Stimulated activated naive B cell treated with anti-CD40 and anti-IgM and Interleukin-4, amounts not matched to agents 10 μg/mL and 1 μg/mL and 100 μg/mL, for 72 hours (primary cell): ENCODE results near the gene LARP6.
"Not testable (repeated sequence)": the region's sequence is repeated elsewhere in the genome, so short reads cannot be mapped to it uniquely, and the experiment has no call there.

Experiments
- ATAC-seq, 2 donors: fragments of 150-1000 bp; cut with Tn5 transposase; replicated peaks; 2 replicates each; pipeline ENCODE4 v1.10.0; 2021; ENCODE audit warnings: moderate library complexity in 1 of 2
- DNase-seq: peaks from one replicate; pipeline ENCODE4 v3.0.0; 2021
- H3K27ac Mint-ChIP-seq: one replicate; pipeline ENCODE4 v1.8.0; 2022; ENCODE audit warnings: mild to moderate bottlenecking, mixed read lengths
- H3K27me3 Mint-ChIP-seq, 2 donors: one replicate each; pipeline ENCODE4 v1.8.0; 2022; ENCODE audit warnings: mixed read lengths in 2 of 2
- H3K36me3 Mint-ChIP-seq, 2 donors: one replicate each; pipeline ENCODE4 v1.8.0; 2022; ENCODE audit warnings: mixed read lengths in 2 of 2, mild to moderate bottlenecking in 1 of 2
- H3K4me1 Mint-ChIP-seq, 2 donors: one replicate each; pipeline ENCODE4 v1.8.0; 2022; ENCODE audit warnings: mixed read lengths in 2 of 2, mild to moderate bottlenecking in 1 of 2
- H3K4me3 Mint-ChIP-seq, 2 donors: one replicate each; pipeline ENCODE4 v1.8.0; 2022; ENCODE audit warnings: mild to moderate bottlenecking in 2 of 2, mixed read lengths in 2 of 2, moderate library complexity in 1 of 2
- H3K9me3 Mint-ChIP-seq, 2 donors: one replicate each; pipeline ENCODE4 v1.8.0; 2022; ENCODE audit warnings: mixed read lengths in 2 of 2, mild to moderate bottlenecking in 1 of 2

Gene LARP6

GRCh38 chr15:70829371-70830166 lies 24.4 kb downstream of the LARP6 start:
- DNase-seq = no peak
- no peak overlapping the region for H3K4me3 Mint-ChIP-seq
- ATAC-seq = no peak
- no peaks in the 10 kb centered on the region for H3K36me3 Mint-ChIP-seq
- H3K27ac Mint-ChIP-seq = no peak overlapping the region
- no peaks in the 10 kb centered on the region for H3K9me3 Mint-ChIP-seq
- no peaks in the 10 kb centered on the region for H3K4me1 Mint-ChIP-seq
- H3K27me3 Mint-ChIP-seq = peaks cover 12 to 24% of the 10 kb centered on the region in 2 donors

- H3K27me3 Mint-ChIP-seq = peaks cover 12 to 21% of the 10 kb centered on the region in 2 donors
- DNase-seq = no peak
- H3K4me1 Mint-ChIP-seq = no peaks in the 10 kb centered on the region
- no peaks in the 10 kb centered on the region for H3K9me3 Mint-ChIP-seq
- H3K27ac Mint-ChIP-seq = no peak overlapping the region
- no peaks in the 10 kb centered on the region for H3K36me3 Mint-ChIP-seq
- no peak overlapping the region for H3K4me3 Mint-ChIP-seq
- no peak for ATAC-seq
Measured at GRCh38 chr15:70827721-70828120, 26.2 kb downstream of the LARP6 start.

GRCh38 chr15:70826634-70827033 lies 27.3 kb downstream of the LARP6 start:
- Mint-ChIP-seq H3K4me1 (no peaks in the 10 kb centered on the region), H3K36me3 (no peaks in the 10 kb centered on the region), H3K27ac (no peak overlapping the region), H3K9me3 (no peaks in the 10 kb centered on the region), H3K27me3 (peaks cover 12 to 21% of the 10 kb centered on the region in 2 donors), H3K4me3 (no peak overlapping the region)
- ATAC-seq (no peak), DNase-seq (no peak)

GRCh38 chr15:70825841-70826240 lies 28.1 kb downstream of the LARP6 start:
- Mint-ChIP-seq H3K4me3 (no peak overlapping the region), H3K9me3 (peaks cover 0 to 3% of the 10 kb centered on the region in 2 donors), H3K27ac (no peak overlapping the region), H3K4me1 (no peaks in the 10 kb centered on the region), H3K27me3 (peaks cover 12 to 21% of the 10 kb centered on the region in 2 donors), H3K36me3 (no peaks in the 10 kb centered on the region)
- no peak for ATAC-seq
- no peak for DNase-seq

GRCh38 chr15:70823196-70823595 lies 30.8 kb downstream of the LARP6 start:
- no peak for ATAC-seq
- H3K27ac Mint-ChIP-seq = no peak overlapping the region

GRCh38 chr15:70820214-70820613 lies 33.7 kb downstream of the LARP6 start:
- ATAC-seq (no peak), DNase-seq (no peak)
- Mint-ChIP-seq H3K4me1 (no peaks in the 10 kb centered on the region), H3K9me3 (peaks cover 0 to 4% of the 10 kb centered on the region in 2 donors), H3K27me3 (peaks cover 0 to 6% of the 10 kb centered on the region in 2 donors), H3K4me3 (no peak overlapping the region), H3K27ac (no peak overlapping the region), H3K36me3 (no peaks in the 10 kb centered on the region)

More at GRCh38 chr15:70823196-70823595, 30.8 kb downstream of the LARP6 start:
- peaks cover 0 to 4% of the 10 kb centered on the region in 2 donors for H3K9me3 Mint-ChIP-seq
- H3K4me3 Mint-ChIP-seq = no peak overlapping the region
- no peaks in the 10 kb centered on the region for H3K4me1 Mint-ChIP-seq
- H3K27me3 Mint-ChIP-seq = peaks cover 12 to 14% of the 10 kb centered on the region in 2 donors
- no peak for DNase-seq
- no peaks in the 10 kb centered on the region for H3K36me3 Mint-ChIP-seq

- DNase-seq (no peak), ATAC-seq (no peak)
- H3K36me3 Mint-ChIP-seq = no peaks in the 10 kb centered on the region
- H3K9me3 Mint-ChIP-seq = peaks cover 0 to 4% of the 10 kb centered on the region in 2 donors
- no peaks in the 10 kb centered on the region for H3K4me1 Mint-ChIP-seq
- H3K27me3 Mint-ChIP-seq = peaks cover 0 to 5% of the 10 kb centered on the region in 2 donors
- H3K27ac Mint-ChIP-seq = no peak overlapping the region
- H3K4me3 Mint-ChIP-seq = no peak overlapping the region
Measured at GRCh38 chr15:70818580-70818979, 35.4 kb downstream of the LARP6 start.

GRCh38 chr15:70817266-70817665 lies 36.7 kb downstream of the LARP6 start:
- Mint-ChIP-seq H3K27ac (no peak overlapping the region), H3K4me3 (no peak overlapping the region), H3K4me1 (no peaks in the 10 kb centered on the region), H3K36me3 (no peaks in the 10 kb centered on the region), H3K9me3 (peaks cover 0 to 4% of the 10 kb centered on the region in 2 donors), H3K27me3 (peaks cover 0 to 9% of the 10 kb centered on the region in 2 donors)
- ATAC-seq (no peak), DNase-seq (no peak)

GRCh38 chr15:70815604-70816003 lies 38.4 kb downstream of the LARP6 start:
- no peak for ATAC-seq
- Mint-ChIP-seq H3K9me3 (peaks cover 0 to 1% of the 10 kb centered on the region in 2 donors), H3K4me3 (no peak overlapping the region), H3K27me3 (peaks cover under 1 to 11% of the 10 kb centered on the region in 2 donors), H3K36me3 (no peaks in the 10 kb centered on the region), H3K4me1 (peaks cover 3 to 5% of the 10 kb centered on the region in 2 donors), H3K27ac (no peak overlapping the region)
- DNase-seq = no peak

GRCh38 chr15:70815011-70815410 lies 38.9 kb downstream of the LARP6 start:
- not testable (repeated sequence) for H3K4me3 Mint-ChIP-seq, H3K9me3 Mint-ChIP-seq, H3K27ac Mint-ChIP-seq, ATAC-seq, H3K36me3 Mint-ChIP-seq, DNase-seq, H3K4me1 Mint-ChIP-seq
- peaks cover 6 to 16% of the 10 kb centered on the region in 2 donors for H3K27me3 Mint-ChIP-seq

GRCh38 chr15:70812827-70813364 lies 41.1 kb downstream of the LARP6 start:
- ATAC-seq (no peak), DNase-seq (no peak)
- H3K9me3 Mint-ChIP-seq = no peaks in the 10 kb centered on the region
- no peak overlapping the region for H3K4me3 Mint-ChIP-seq
- H3K27me3 Mint-ChIP-seq = peaks cover 6 to 20% of the 10 kb centered on the region in 2 donors
- no peak overlapping the region for H3K27ac Mint-ChIP-seq
- H3K36me3 Mint-ChIP-seq = no peaks in the 10 kb centered on the region
- peaks cover 3 to 6% of the 10 kb centered on the region in 2 donors for H3K4me1 Mint-ChIP-seq

- Mint-ChIP-seq H3K36me3 (no peaks in the 10 kb centered on the region), H3K4me1 (peaks cover 11 to 24% of the 10 kb centered on the region in 2 donors), H3K27me3 (peaks cover 6 to 20% of the 10 kb centered on the region in 2 donors), H3K9me3 (no peaks in the 10 kb centered on the region), H3K27ac (no peak overlapping the region), H3K4me3 (no peak overlapping the region)
- ATAC-seq (no peak), DNase-seq (no peak)
Measured at GRCh38 chr15:70810916-70811578, 42.9 kb downstream of the LARP6 start.

- H3K36me3 Mint-ChIP-seq = no peaks in the 10 kb centered on the region
- H3K27ac Mint-ChIP-seq = peak overlapping the region; percentile 31
- no peaks in the 10 kb centered on the region for H3K9me3 Mint-ChIP-seq
- H3K4me1 Mint-ChIP-seq = peaks cover 10 to 24% of the 10 kb centered on the region in 2 donors
- DNase-seq (no peak), ATAC-seq (peak; percentile 48 to 61)
- H3K4me3 Mint-ChIP-seq = no peak overlapping the region
- peaks cover 11% of the 10 kb centered on the region in 2 donors for H3K27me3 Mint-ChIP-seq
Measured at GRCh38 chr15:70806992-70807712, 46.8 kb downstream of the LARP6 start.

GRCh38 chr15:70804388-70804787 lies 49.6 kb downstream of the LARP6 start:
- DNase-seq, H3K4me3 Mint-ChIP-seq, H3K9me3 Mint-ChIP-seq, H3K27me3 Mint-ChIP-seq, ATAC-seq, H3K36me3 Mint-ChIP-seq, H3K27ac Mint-ChIP-seq: not testable (repeated sequence)
- H3K4me1 Mint-ChIP-seq = peaks cover 7 to 19% of the 10 kb centered on the region in 2 donors
